Right lung (tissue), 5 donors: ENCODE results near the gene DTX3. TPM values are rescaled to one million over a fixed set of nuclear protein-coding genes. Genes with fewer than 3 reads are reported as not detected.
A peak's percentile ranks its signal among the peaks of the same experiment; 100 is the strongest.
"Not testable (repeated sequence)": the region's sequence is repeated elsewhere in the genome, so short reads cannot be mapped to it uniquely, and the experiment has no call there.

ENCODE experiments used
- DNase-seq, 2 donors: peaks; one replicate each; pipeline ENCODE4 v3.0.0-alpha.2; 2013
- polyA plus RNA-seq, 5 donors: library from polyadenylated mRNA; unstranded; fragments of 120-200 nt; gene quantifications; one replicate each; pipeline versions ENCODE4 v1.2.1 to v1.2.3, GENCODE V29; 2013; ENCODE audit warnings: inconsistent platforms in 1 of 5, low replicate concordance in 1 of 5; ENCODE audit not compliant: insufficient read length in 5 of 5, insufficient read depth in 1 of 5

Gene DTX3
- polyA plus RNA-seq, 5 donors = 52.7 to 65.6 (median 61.0) TPM

- DNase-seq = no peak
Measured at GRCh38 chr12:57631566-57632072, 27.0 kb downstream of the DTX3 start.

- no peak for DNase-seq
Measured at GRCh38 chr12:57632073-57632957, 27.7 kb downstream of the DTX3 start.

- peak; percentile 41 to 46 for DNase-seq
Measured at GRCh38 chr12:57632958-57633840, 28.6 kb downstream of the DTX3 start, which contains the start of gene B4GALNT1. TSS of gene B4GALNT1 (minus strand) at chr12:57633201. CDS start at chr12:57632132, 1,069 bp downstream.

GRCh38 chr12:57636731-57637130, 32.1 kb downstream of the DTX3 start:
- DNase-seq = not testable (repeated sequence)

GRCh38 chr12:57637364-57637763, 32.7 kb downstream of the DTX3 start:
- no peak for DNase-seq

GRCh38 chr12:57638096-57638495, 33.5 kb downstream of the DTX3 start:
- DNase-seq = no peak

GRCh38 chr12:57640175-57641042, 35.8 kb downstream of the DTX3 start:
- DNase-seq = no peak

- no peak for DNase-seq
Measured at GRCh38 chr12:57641699-57642442, 37.2 kb downstream of the DTX3 start.

- not testable (repeated sequence) for DNase-seq
Measured at GRCh38 chr12:57645990-57646658, 41.5 kb downstream of the DTX3 start.

GRCh38 chr12:57646659-57647049, 42.0 kb downstream of the DTX3 start:
- not testable (repeated sequence) for DNase-seq

- no peak for DNase-seq
Measured at GRCh38 chr12:57654042-57654441, 49.4 kb downstream of the DTX3 start.

- no peak for DNase-seq
Measured at GRCh38 chr12:57655541-57656240, 51.1 kb downstream of the DTX3 start.

GRCh38 chr12:57656408-57656807, 51.8 kb downstream of the DTX3 start:
- not testable (repeated sequence) for DNase-seq

GRCh38 chr12:57657744-57658143, 53.1 kb downstream of the DTX3 start:
- peak; percentile 28 to 50 for DNase-seq

- DNase-seq = no peak
Measured at GRCh38 chr12:57658890-57659289, 54.3 kb downstream of the DTX3 start.
